ENCODE results near the gene ICOS. TPM values are rescaled to one million over a fixed set of nuclear protein-coding genes. Genes with fewer than 3 reads are reported as not detected.

ICOS gene
- total and polyA plus RNA-seq, 2 of the 8 experiments (the other 6 are each of a cell fraction or from before 2014, with no cell fraction given) = not detected

GRCh38 chr2:203936949-203937348 is 386 bp downstream of the ICOS start:
- ChIA-PET POLR2A (ENCODE audit: partially characterized antibody) (interaction anchor here (0.7 kb wide), 1 partner anchor 25 kb away, joined by 3 read pairs; no protein-coding TSS in a partner anchor), CTCF (ENCODE audit: partially characterized antibody) (interaction anchor here (1.5 kb wide), 1 partner anchor 115 kb away, joined by 3 read pairs; no protein-coding TSS in a partner anchor)
- Histone ChIP-seq H2BK15ac (ENCODE audit: low read length) (no peak overlapping the region), H4K91ac (replicated peaks; ENCODE audit: insufficient read length, low read length) (no peak overlapping the region), H3K4me3 (ENCODE audit: extremely low read depth in 1 of 4, insufficient read depth in 2 of 4, low read depth in 3 of 4, low read length in 4 of 4) (no peak overlapping the region), H3K9ac (replicated peaks in 1 of 4; ENCODE audit: extremely low read depth in 1 of 4, low read depth in 3 of 4, low read length in 3 of 4) (no peak overlapping the region), H3K18ac (ENCODE audit: extremely low read depth, low read length) (no peak overlapping the region), H3K23me2 (ENCODE audit: low read depth, low read length) (no peaks in the 10 kb centered on the region), H3K56ac (replicated peaks; ENCODE audit: insufficient read length, low read depth, low read length) (no peak overlapping the region), H3K79me1 (ENCODE audit: low read depth, low read length) (no peaks in the 10 kb centered on the region), H2BK5ac (ENCODE audit: low read depth, low read length) (no peak overlapping the region), H2BK12ac (ENCODE audit: low read depth, low read length) (no peak overlapping the region), H3K36me3 (ENCODE audit: control insufficient read depth in 2 of 4, insufficient read depth in 4 of 4, low read length in 3 of 4) (no peaks in the 10 kb centered on the region; a peak in 1 of 8 replicates), H3K27ac (ENCODE audit: low read depth, low read length) (no peak overlapping the region), H4K8ac (ENCODE audit: extremely low read depth, insufficient read depth, low read length) (no peak overlapping the region), H3K79me2 (ENCODE audit: control insufficient read depth in 1 of 2, insufficient read depth in 2 of 2, low read length in 2 of 2) (no peaks in the 10 kb centered on the region), H2BK20ac (ENCODE audit: low read length) (no peak overlapping the region), H4K5ac (ENCODE audit: insufficient read length, low read depth, low read length) (no peak overlapping the region), H3K9me3 (ENCODE audit: insufficient read depth in 2 of 2, low read depth in 1 of 2, low read length in 1 of 2) (no peaks in the 10 kb centered on the region), H3K4ac (replicated peaks; ENCODE audit: insufficient read length, low read depth, low read length) (no peak overlapping the region), H3K4me2 (ENCODE audit: insufficient read depth in 1 of 2, low read depth in 2 of 2, low read length in 2 of 2) (no peak overlapping the region), H2AK5ac (ENCODE audit: low read depth, low read length) (no peak overlapping the region), H3K27me3 (replicated peaks in 1 of 4; ENCODE audit: control insufficient read depth in 3 of 4, extremely low read depth in 1 of 4, insufficient read depth in 3 of 4, low read length in 3 of 4) (no peaks in the 10 kb centered on the region), H3K23ac (ENCODE audit: insufficient read length) (no peak overlapping the region), H2BK120ac (replicated peaks; ENCODE audit: low read depth, low read length) (no peak overlapping the region), H3K14ac (ENCODE audit: insufficient read length) (no peak overlapping the region), H3K4me1 (replicated peaks in 1 of 4; ENCODE audit: control insufficient read depth in 3 of 4, insufficient read depth in 4 of 4, low read length in 3 of 4) (no peaks in the 10 kb centered on the region), H2AFZ (ENCODE audit: low read length) (no peak overlapping the region), H4K20me1 (replicated peaks in 1 of 2; ENCODE audit: control insufficient read depth in 1 of 2, insufficient read depth in 2 of 2, low read length in 2 of 2) (no peaks in the 10 kb centered on the region)
- TF ChIP-seq CBX8 (IDR thresholded peaks at IDR 0.05; ENCODE audit: borderline replicate concordance, low read depth, low read length) (no peak), CREB1 (IDR thresholded peaks at IDR 0.05) (no peak), TEAD4 (IDR thresholded peaks at IDR 0.05; ENCODE audit: low read depth, low read length) (no peak), CTBP2 (IDR thresholded peaks at IDR 0.05; ENCODE audit: borderline replicate concordance, insufficient read depth, insufficient read length, low read length) (no peak), EGR1 (IDR thresholded peaks at IDR 0.05; ENCODE audit: borderline replicate concordance, low read depth, low read length) (no peak), TAF1 (IDR thresholded peaks at IDR 0.05; ENCODE audit: low read depth, low read length) (no peak), TBP (IDR thresholded peaks at IDR 0.05; ENCODE audit: low read depth, low read length) (no peak), TAF7 (optimal IDR thresholded peaks at IDR 0.05; ENCODE audit: borderline replicate concordance, low read depth, low read length) (no peak), SIX5 (IDR thresholded peaks at IDR 0.05; ENCODE audit: low read depth, low read length) (no peak), SP4 (IDR thresholded peaks at IDR 0.05; ENCODE audit: low read length) (no peak)
- TF ChIP-seq, protein P1, sequence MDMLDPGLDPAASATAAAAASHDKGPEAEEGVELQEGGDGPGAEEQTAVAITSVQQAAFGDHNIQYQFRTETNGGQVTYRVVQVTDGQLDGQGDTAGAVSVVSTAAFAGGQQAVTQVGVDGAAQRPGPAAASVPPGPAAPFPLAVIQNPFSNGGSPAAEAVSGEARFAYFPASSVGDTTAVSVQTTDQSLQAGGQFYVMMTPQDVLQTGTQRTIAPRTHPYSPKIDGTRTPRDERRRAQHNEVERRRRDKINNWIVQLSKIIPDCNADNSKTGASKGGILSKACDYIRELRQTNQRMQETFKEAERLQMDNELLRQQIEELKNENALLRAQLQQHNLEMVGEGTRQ (IDR thresholded peaks at IDR 0.05; ENCODE audit: low read length) = no peak
- WGBS, 2 experiments (ENCODE audit: extremely low coverage in 1 of 2, insufficient coverage in 1 of 2, insufficient read length in 1 of 2, insufficient replicate concordance in 2 of 2, low coverage in 1 of 2, low lambda C conversion rate in 2 of 2, missing lambda C conversion rate in 1 of 2) = 100% methylated on average over 1 of the region's 1 CpG; no CpG with 5 or more reads in 1 of the 2 experiments
- no peak for FAIRE-seq
- no peak for DNase-seq (ENCODE audit: low read depth in 1 of 2, low spot score in 2 of 2)

Data from H1 (cell line).